Lower leg skin (tissue), 4 donors: Measurements from ENCODE around the gene FLT1. TPM values are rescaled to one million over a fixed set of nuclear protein-coding genes. Genes with fewer than 3 reads are reported as not detected.

ENCODE experiments used
- DNase-seq, 2 donors: peaks; one replicate each; pipeline ENCODE4 v3.0.0-alpha.2; 2019; ENCODE audit warnings: low spot score in 2 of 2
- H3K4me3 ChIP-seq: fragments of 200-600 bp; sonication (generic); 2 replicates; pipeline ENCODE4 v1.5.1; 2017; ENCODE audit warnings: mild to moderate bottlenecking, low read depth; ENCODE audit not compliant: poor library complexity, severe bottlenecking
- CTCF ChIP-seq, 3 donors: fragments of 450-650 bp; IDR thresholded peaks; one replicate each; pipeline ENCODE4 v1.5.1; 2016; ENCODE audit warnings: antibody characterized with exemption in 3 of 3, mild to moderate bottlenecking in 3 of 3, moderate library complexity in 2 of 3
- POLR2A ChIP-seq, 2 donors: fragments of 450-650 bp; IDR thresholded peaks; one replicate each; pipeline ENCODE4 v1.6.1; 2016 to 2017; ENCODE audit warnings: antibody characterized with exemption in 2 of 2, mild to moderate bottlenecking in 1 of 2, moderate library complexity in 1 of 2
- WGBS, 2 donors: methylation state at CpG; one replicate each; pipeline ENCODE4 v1.1.5; 2018; 5-methylcytosine and 5-hydroxymethylcytosine counted together
- intact Hi-C: fragments of 100-400 bp; cut with DNase I; formaldehyde crosslinking; loops from one replicate; pipeline ENCODE4 v1.15.0; 2023; ENCODE audit warnings: low total_unique reads
- total RNA-seq, 4 donors: library from RNA; depleted of rRNA; stranded (reverse); fragments of >200 nt; gene quantifications; one replicate each; pipeline ENCODE4 v1.1.0, GENCODE V29; 2016

The FLT1 gene
- total RNA-seq, 4 donors from 2014 or later, result 5.3 to 16.3 (median 9.7) TPM

GRCh38 chr13:28375250-28375930 lies 119.5 kb downstream of the FLT1 start:
- TF ChIP-seq POLR2A (IDR thresholded peaks at IDR 0.05) (no peak), CTCF (IDR thresholded peaks at IDR 0.05) (no peak)
- intact Hi-C loops, result no loop called here
- no peak overlapping the region for H3K4me3 ChIP-seq
- WGBS, 2 donors, result 80 to 89% methylated on average over 5 of the region's 5 CpGs
- no peak for DNase-seq

DNA sequence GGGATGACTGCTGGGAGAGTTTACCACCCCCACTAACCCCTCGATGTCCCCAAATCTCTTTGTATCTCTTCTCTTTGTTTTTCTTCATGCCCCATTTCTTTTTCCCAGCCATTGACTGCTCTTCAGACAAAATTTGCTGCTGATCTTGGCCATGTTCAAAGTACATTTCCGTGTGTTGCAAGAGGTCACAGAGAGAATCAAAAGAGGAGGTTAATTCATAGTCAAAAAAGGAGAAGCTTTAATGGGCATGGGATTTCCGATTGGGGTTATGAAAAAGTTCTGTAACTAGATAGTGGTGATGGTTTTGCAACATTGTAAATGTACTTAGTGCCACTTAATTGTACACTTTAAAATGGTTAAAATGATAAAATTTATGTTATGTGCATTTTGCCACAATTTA lies 121.1 kb downstream of the FLT1 start:
- WGBS, 2 donors, result 78 to 81% methylated on average over 3 of the region's 3 CpGs
- intact Hi-C loops, result no loop called here
- TF ChIP-seq POLR2A (IDR thresholded peaks at IDR 0.05), result no peak
- no peak for TF ChIP-seq CTCF (IDR thresholded peaks at IDR 0.05)
- DNase-seq, result no peak
- H3K4me3 ChIP-seq, result no peak overlapping the region

DNA sequence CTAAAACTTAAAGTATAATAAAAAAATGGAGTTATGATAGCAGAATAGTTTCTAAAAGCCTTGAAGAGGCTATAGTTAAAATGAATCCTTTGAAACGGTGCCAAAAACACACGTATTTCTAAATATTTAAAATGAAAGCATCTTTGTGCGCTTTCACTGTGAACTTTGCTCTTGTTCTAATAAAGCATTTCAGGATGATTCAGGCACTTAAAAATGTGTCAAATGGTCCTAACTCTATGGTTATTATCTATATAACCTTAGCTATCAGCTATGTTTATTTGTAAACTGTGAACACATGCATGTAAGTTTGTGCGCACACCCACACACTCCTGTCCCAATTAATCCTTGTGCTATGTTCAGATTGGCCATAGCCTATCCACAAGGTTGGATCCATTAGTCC lies 124.5 kb downstream of the FLT1 start:
- intact Hi-C loops, result no loop called here
- no peak overlapping the region for H3K4me3 ChIP-seq
- WGBS, 2 donors, result 82 to 83% methylated on average over 4 of the region's 4 CpGs
- no peak for TF ChIP-seq CTCF (IDR thresholded peaks at IDR 0.05)
- TF ChIP-seq POLR2A (IDR thresholded peaks at IDR 0.05), result no peak
- no peak for DNase-seq

DNA sequence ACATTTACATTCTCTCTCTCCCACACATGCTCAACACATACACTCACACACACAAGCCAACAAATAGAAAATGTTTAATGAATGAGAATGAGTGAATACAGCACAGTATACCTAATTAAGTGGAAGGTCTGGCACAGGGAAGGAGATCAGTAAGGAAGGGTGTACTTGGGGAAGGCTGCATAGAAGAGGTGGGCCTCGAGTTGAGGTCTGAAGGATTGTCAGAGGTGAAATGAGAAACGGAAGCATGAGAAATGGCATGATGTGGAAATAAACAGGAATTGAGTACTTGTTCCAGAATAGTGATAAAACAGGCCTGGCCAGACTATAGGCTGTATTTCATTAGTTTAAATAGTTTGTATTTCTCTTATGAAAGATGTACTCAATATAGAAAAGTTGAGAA lies 136.2 kb downstream of the FLT1 start:
- 87 to 93% methylated on average over 2 of the region's 2 CpGs for WGBS, 2 donors
- no peak for DNase-seq
- intact Hi-C loops, result no loop called here
- TF ChIP-seq POLR2A (IDR thresholded peaks at IDR 0.05) (no peak), CTCF (IDR thresholded peaks at IDR 0.05) (no peak)
- no peak overlapping the region for H3K4me3 ChIP-seq

DNA sequence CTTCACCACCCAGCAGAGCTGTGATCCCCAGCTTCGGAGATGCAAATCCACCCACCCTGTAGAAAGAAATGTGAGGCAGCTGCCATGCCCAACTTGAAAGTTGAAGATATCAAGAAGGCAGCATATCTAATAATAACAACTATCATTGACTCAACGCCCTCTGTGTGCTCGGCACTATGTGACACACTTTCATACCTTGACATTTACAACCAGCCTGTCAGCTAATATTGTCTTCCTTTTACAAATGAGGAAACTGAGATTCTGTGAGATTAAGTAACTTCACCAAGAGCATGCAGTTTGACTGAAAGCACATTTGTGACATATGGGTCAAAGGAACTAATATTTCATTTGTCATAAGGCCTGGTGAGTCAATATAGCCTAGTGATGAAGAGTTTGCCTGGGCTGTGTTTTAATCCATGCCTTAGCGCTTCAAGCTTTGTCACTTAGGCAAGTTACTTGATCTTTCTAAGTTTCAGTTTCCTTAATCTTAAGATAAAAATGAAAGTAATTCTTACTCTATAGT lies 137.0 kb downstream of the FLT1 start:
- H3K4me3 ChIP-seq, result no peak overlapping the region
- TF ChIP-seq CTCF (IDR thresholded peaks at IDR 0.05) (no peak), POLR2A (IDR thresholded peaks at IDR 0.05) (no peak)
- 91 to 95% methylated on average over 4 of the region's 4 CpGs for WGBS, 2 donors
- DNase-seq, result no peak
- intact Hi-C loops, result no loop called here
